ENCODE measurements around the gene PITPNB. TPM values are rescaled to one million over a fixed set of nuclear protein-coding genes. Genes with fewer than 3 reads are reported as not detected.
A peak's percentile ranks its signal among the peaks of the same experiment; 100 is the strongest.

The PITPNB gene
- total RNA-seq, 1 experiment from 2014 or later, result 135 TPM

DNA sequence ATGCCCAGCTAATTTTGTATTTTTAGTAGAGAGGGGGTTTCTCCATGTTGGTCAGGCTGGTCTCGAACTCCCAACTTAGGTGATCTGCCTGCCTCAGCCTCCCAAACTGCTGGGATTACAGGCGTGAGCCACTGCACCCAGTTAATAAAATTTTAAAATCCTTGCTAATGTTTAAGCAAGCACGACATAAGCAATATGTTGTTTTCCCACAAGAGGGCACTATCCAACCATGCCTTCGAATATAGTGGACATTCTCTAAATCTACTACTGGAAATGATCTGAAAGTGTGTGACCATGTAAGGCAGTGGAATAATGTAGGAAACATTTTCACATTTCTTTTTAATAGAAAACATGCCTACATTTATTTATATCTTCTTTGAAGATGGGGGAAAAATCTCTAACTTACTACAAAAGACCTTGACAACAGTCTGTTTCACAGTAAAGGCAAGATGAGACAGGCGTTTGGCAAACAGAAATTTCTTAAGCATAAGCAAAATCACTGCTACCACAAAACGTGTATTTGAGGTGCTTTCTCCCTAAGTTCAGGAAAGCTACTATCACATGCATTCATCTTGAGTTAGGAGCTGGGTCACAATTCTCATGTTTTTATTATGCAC, 38.2 kb downstream of the PITPNB start:
- TF ChIP-seq CTCF (conservative IDR thresholded peaks at IDR 0.05; ENCODE audit: low read depth, low read length) (peak; percentile 74), EZH2 (IDR thresholded peaks at IDR 0.05; ENCODE audit: borderline replicate concordance, low read depth, low read length, poor library complexity, severe bottlenecking) (no peak)
- CTCF ChIA-PET, result interaction anchor here (0.7 to 1.1 kb wide), 2 partner anchors 138 to 497 kb away, joined by 3 read pairs; no protein-coding TSS in a partner anchor
- intact Hi-C loops (cut with micrococcal nuclease; ENCODE audit: unreplicated experiment), result no loop called here
- H3K4me3 ChIP-seq (ENCODE audit: low read depth, low read length, poor library complexity, severe bottlenecking), result no peak overlapping the region
- BruUV-seq (replicated peaks), result no TSS peak
- H3K27ac ChIP-seq (ENCODE audit: low read depth, low read length, poor library complexity, severe bottlenecking), result no peak overlapping the region
- H3K9me3 ChIP-seq (ENCODE audit: low read depth, low read length, poor library complexity, severe bottlenecking), result no peaks in the 10 kb centered on the region
- no peaks in the 10 kb centered on the region for H3K27me3 ChIP-seq (replicated peaks; ENCODE audit: insufficient read depth, low read depth, low read length, poor library complexity)
- peaks cover 15% of the 10 kb centered on the region for H3K36me3 ChIP-seq (ENCODE audit: insufficient read depth, low read length, poor library complexity, severe bottlenecking)
- H3K4me1 ChIP-seq (ENCODE audit: insufficient read depth, low read length, poor library complexity, severe bottlenecking), result peaks cover 46% of the 10 kb centered on the region
- DNase-seq (ENCODE audit: low spot score), result peak; percentile 78
- POLR2A ChIA-PET (ENCODE audit: low non-redundant PET), result no interaction called here

DNA sequence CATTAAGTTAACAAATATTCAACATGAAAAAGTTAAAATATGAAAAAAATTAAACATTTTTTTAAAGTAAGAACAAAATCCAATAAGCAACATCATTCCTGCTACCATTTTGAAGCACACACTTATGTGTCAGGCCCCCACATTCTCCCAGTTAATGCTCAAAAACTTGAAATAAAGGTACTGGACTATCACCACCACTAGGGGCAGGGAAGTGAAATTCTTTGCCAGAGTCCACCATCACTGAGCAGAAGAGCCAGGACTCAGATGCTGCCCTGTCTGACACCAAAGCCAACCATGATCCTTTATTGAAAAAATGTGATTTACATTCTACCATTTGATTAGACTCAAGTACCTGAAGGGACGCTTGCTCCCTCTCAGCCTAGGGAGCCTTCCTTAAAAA, 39.1 kb downstream of the PITPNB start:
- Histone ChIP-seq H3K4me3 (ENCODE audit: low read depth, low read length, poor library complexity, severe bottlenecking) (no peak overlapping the region), H3K9me3 (ENCODE audit: low read depth, low read length, poor library complexity, severe bottlenecking) (no peaks in the 10 kb centered on the region), H3K4me1 (ENCODE audit: insufficient read depth, low read length, poor library complexity, severe bottlenecking) (peaks cover 51% of the 10 kb centered on the region), H3K27ac (ENCODE audit: low read depth, low read length, poor library complexity, severe bottlenecking) (no peak overlapping the region), H3K27me3 (replicated peaks; ENCODE audit: insufficient read depth, low read depth, low read length, poor library complexity) (no peaks in the 10 kb centered on the region), H3K36me3 (ENCODE audit: insufficient read depth, low read length, poor library complexity, severe bottlenecking) (peaks cover 11% of the 10 kb centered on the region)
- ChIA-PET POLR2A (ENCODE audit: low non-redundant PET) (no interaction called here), CTCF (no interaction called here)
- peak; percentile 69 for DNase-seq (ENCODE audit: low spot score)
- intact Hi-C loops (cut with micrococcal nuclease; ENCODE audit: unreplicated experiment), result no loop called here
- TF ChIP-seq CTCF (conservative IDR thresholded peaks at IDR 0.05; ENCODE audit: low read depth, low read length), result peak; percentile 63
- no peak for TF ChIP-seq EZH2 (IDR thresholded peaks at IDR 0.05; ENCODE audit: borderline replicate concordance, low read depth, low read length, poor library complexity, severe bottlenecking)
- BruUV-seq (replicated peaks), result no TSS peak

DNA sequence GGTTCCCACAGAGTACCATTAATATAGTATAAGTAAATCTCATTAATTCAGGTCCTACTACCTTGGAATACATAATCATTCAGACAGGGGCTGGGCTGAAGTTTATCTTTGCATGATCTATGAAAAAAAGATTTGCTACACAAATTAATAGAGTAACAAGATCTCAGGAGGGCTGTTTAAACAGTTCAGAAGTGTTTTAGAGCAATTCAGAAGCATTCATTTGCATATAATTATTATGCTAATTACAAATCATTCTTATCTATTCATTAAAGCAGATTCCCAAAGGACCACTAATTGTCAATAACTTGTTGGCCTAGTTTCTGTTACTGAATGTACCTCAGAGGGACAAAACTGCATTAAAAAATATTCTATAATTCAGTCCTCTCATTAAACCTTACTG, 40.5 kb downstream of the PITPNB start:
- TF ChIP-seq CTCF (conservative IDR thresholded peaks at IDR 0.05; ENCODE audit: low read depth, low read length) (no peak), EZH2 (IDR thresholded peaks at IDR 0.05; ENCODE audit: borderline replicate concordance, low read depth, low read length, poor library complexity, severe bottlenecking) (no peak)
- POLR2A ChIA-PET (ENCODE audit: low non-redundant PET), result interaction anchor here (0.6 kb wide), 1 partner anchor 1460 kb away, joined by 3 read pairs; no protein-coding TSS in a partner anchor
- H3K4me1 ChIP-seq (ENCODE audit: insufficient read depth, low read length, poor library complexity, severe bottlenecking), result peaks cover 51% of the 10 kb centered on the region

More for the DNA sequence above, 40.5 kb downstream of the PITPNB start:
- no peaks in the 10 kb centered on the region for H3K9me3 ChIP-seq (ENCODE audit: low read depth, low read length, poor library complexity, severe bottlenecking)
- no peak overlapping the region for H3K27ac ChIP-seq (ENCODE audit: low read depth, low read length, poor library complexity, severe bottlenecking)
- H3K4me3 ChIP-seq (ENCODE audit: low read depth, low read length, poor library complexity, severe bottlenecking), result no peak overlapping the region
- intact Hi-C loops (cut with micrococcal nuclease; ENCODE audit: unreplicated experiment), result no loop called here
- no peaks in the 10 kb centered on the region for H3K27me3 ChIP-seq (replicated peaks; ENCODE audit: insufficient read depth, low read depth, low read length, poor library complexity)
- CTCF ChIA-PET, result no interaction called here
- no TSS peak for BruUV-seq (replicated peaks)
- H3K36me3 ChIP-seq (ENCODE audit: insufficient read depth, low read length, poor library complexity, severe bottlenecking), result peaks cover 1% of the 10 kb centered on the region
- DNase-seq (ENCODE audit: low spot score), result no peak
